ENCODE measurements around the gene ATAD3B. TPM values are rescaled to one million over a fixed set of nuclear protein-coding genes. Genes with fewer than 3 reads are reported as not detected.
A peak's percentile ranks its signal among the peaks of the same experiment; 100 is the strongest.

Gene ATAD3B
- total and polyA plus RNA-seq, 2 of the 13 experiments (the other 11 are each of a cell fraction or from before 2014, with no cell fraction given): 9.6 to 31.1 TPM

GRCh38 chr1:1430114-1430982, 41.2 kb upstream of the ATAD3B start (continued):
- TF ChIP-seq GMEB2 (CRISPR knock-in tag; IDR thresholded peaks at IDR 0.05; ENCODE audit: low read depth): no peak
- no peak for TF ChIP-seq ZNF790 (CRISPR knock-in tag; IDR thresholded peaks at IDR 0.05; ENCODE audit: borderline replicate concordance)
- peak; percentile 11; the same call in 1 of the 2 replicates for TF ChIP-seq HDAC1 (CRISPR knock-in tag; IDR thresholded peaks at IDR 0.05)
- TF ChIP-seq HES4 (CRISPR knock-in tag; IDR thresholded peaks at IDR 0.05; ENCODE audit: borderline replicate concordance): no peak
- no peak; the same call in none of the 2 replicates for TF ChIP-seq HOXA3 (CRISPR knock-in tag; IDR thresholded peaks at IDR 0.05)
- no peak for TF ChIP-seq ZNF430 (CRISPR knock-in tag; IDR thresholded peaks at IDR 0.05)
- TF ChIP-seq NR3C1 (CRISPR knock-in tag; IDR thresholded peaks at IDR 0.05): no peak
- no peak for TF ChIP-seq SATB2 (CRISPR knock-in tag; IDR thresholded peaks at IDR 0.05)
- TF ChIP-seq RXRB (CRISPR knock-in tag; IDR thresholded peaks at IDR 0.05; ENCODE audit: borderline replicate concordance): no peak
- TF ChIP-seq THAP7 (CRISPR knock-in tag; IDR thresholded peaks at IDR 0.05): 0 out of 2 replicates have a peak, but pooled peaks have one; percentile 53
- TF ChIP-seq ZNF703 (CRISPR knock-in tag; IDR thresholded peaks at IDR 0.05; ENCODE audit: borderline replicate concordance): peak; percentile 57; the same call in 1 of the 2 replicates
- TF ChIP-seq ZNF276 (CRISPR knock-in tag; IDR thresholded peaks at IDR 0.05; ENCODE audit: low read depth): no peak
- no peak for TF ChIP-seq E2F2 (CRISPR knock-in tag; IDR thresholded peaks at IDR 0.05; ENCODE audit: borderline replicate concordance)
- TF ChIP-seq SPEN (CRISPR knock-in tag; IDR thresholded peaks at IDR 0.05; ENCODE audit: low read depth): peak; percentile 16
- peak; percentile 94 for TF ChIP-seq PCBP1 (IDR thresholded peaks at IDR 0.05; ENCODE audit: borderline replicate concordance, low read depth, low read length)
- TF ChIP-seq ZNF773 (CRISPR knock-in tag; IDR thresholded peaks at IDR 0.05; ENCODE audit: borderline replicate concordance): no peak
- no peak for TF ChIP-seq MLX (CRISPR knock-in tag; IDR thresholded peaks at IDR 0.05)
- no peak for TF ChIP-seq STAG1 (CRISPR knock-in tag; IDR thresholded peaks at IDR 0.05)
- TF ChIP-seq ZFP37 (CRISPR knock-in tag; IDR thresholded peaks at IDR 0.05; ENCODE audit: borderline replicate concordance): no peak
- no peak for TF ChIP-seq SMAD1 (CRISPR knock-in tag; IDR thresholded peaks at IDR 0.05; ENCODE audit: borderline replicate concordance, low read depth)
- TF ChIP-seq LCORL (IDR thresholded peaks at IDR 0.05): no peak
- peak; percentile 30; the same call in 1 of the 2 replicates for TF ChIP-seq LCORL (CRISPR knock-in tag; IDR thresholded peaks at IDR 0.05)
